Anterior cingulate cortex (tissue), 58 donors: ENCODE measurements around the gene ZNF253.
"Not testable (repeated sequence)": the region's sequence is repeated elsewhere in the genome, so short reads cannot be mapped to it uniquely, and the experiment has no call there.

Source experiments
- DNase-seq, 58 donors: peaks; one replicate each; lab custom pipeline; 2025; lab: John Stamatoyannopoulos, UW

Gene ZNF253

DNA sequence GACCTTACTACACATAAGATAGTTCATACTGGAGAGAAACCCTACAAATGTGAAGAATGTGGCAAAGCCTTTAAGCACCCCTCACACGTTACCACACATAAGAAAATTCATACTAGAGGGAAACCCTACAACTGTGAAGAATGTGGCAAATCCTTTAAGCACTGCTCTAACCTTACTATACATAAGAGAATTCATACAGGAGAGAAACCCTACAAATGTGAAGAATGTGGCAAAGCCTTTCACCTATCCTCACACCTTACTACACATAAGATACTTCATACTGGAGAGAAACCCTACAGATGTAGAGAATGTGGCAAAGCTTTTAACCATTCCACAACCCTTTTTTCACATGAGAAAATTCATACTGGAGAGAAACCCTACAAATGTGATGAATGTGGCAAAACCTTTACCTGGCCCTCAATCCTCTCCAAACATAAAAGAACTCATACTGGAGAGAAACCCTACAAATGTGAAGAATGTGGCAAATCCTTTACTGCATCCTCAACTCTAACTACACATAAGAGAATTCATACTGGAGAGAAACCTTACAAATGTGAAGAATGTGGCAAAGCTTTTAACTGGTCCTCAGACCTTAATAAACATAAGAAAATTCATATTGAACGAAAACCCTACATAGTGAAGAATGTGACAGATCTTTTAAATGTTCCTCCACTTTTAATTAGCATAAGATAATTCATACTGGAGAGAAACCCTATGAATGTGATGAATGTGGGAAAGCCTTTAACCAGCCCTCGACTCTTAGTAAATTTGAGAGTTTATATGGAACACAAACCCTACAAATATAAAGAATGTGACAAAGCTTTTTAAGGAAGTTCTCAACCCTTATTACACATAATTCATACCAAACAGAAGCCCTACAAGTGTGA, 26.6 kb downstream of the ZNF253 start:
- DNase-seq: not testable (repeated sequence)

DNA sequence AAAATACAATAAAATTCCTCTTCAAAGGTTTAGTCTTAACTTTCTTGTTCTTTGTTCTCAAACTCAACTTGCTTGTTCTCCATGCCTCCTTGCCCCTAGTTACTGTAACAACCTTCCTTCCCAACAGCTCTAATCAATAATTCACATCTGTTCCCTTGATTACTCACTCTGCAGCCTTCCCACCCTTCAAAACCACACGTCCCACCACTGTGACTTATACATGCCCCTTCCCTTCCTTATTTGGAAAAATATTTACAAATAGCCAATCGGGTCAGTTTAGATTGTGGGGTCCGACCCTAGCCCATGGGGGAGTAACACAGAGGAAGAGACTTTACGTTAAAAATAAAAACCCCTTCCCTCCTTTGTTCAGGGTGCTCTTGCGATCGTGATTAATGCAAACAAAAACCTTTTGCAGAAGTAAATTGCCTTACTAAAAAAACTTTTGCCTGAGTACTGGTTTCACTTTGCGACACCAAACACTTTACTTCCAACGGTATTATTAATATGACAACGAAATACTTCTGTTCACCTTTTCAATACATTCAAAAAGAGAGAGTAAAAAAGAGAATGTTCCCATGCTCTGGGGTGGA, 34.6 kb downstream of the ZNF253 start:
- DNase-seq: no peak

DNA sequence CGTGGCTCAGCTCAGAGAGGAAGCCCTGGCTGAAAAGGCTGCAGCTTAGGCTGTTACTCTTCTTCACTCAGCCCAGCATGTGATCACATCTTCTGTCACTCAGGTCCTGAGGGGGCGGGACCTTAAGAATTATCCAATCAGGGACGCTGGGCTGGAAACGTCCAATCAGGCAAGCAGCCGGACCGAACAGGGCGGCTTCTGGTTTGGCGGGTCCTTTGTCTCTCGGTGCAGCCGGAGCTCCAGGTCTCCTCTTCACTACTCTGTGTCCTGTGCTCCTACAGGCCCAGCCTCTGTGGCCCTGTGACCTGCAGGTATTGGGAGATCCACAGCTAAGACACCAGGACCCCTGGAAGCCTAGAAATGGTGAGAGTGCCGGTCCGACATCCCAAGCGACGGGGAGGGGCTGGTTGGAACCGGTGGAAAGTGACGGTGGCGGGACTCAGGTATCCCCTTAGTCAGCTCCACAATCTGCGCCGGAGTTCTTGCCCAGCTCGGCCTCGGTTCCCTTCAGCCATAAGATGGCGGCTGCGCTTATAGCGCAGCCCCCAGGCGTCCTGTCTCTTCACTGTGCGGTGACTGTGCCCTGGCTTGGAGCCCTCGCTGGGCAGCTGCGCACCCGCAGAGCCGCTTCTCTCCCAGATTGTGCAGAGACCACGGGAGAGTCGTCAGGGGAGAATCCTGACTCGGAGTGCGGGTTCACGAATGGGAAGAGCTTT, 35.2 kb downstream of the ZNF253 start, which contains the start of gene ZNF93:
Gene ZNF93, plus strand, starts transcription at position 218 of the 716 bp plus-strand sequence. Its CDS starts 143 bp downstream, at position 361.
- DNase-seq: peak; percentile 31 to 95 (median 86)

DNA sequence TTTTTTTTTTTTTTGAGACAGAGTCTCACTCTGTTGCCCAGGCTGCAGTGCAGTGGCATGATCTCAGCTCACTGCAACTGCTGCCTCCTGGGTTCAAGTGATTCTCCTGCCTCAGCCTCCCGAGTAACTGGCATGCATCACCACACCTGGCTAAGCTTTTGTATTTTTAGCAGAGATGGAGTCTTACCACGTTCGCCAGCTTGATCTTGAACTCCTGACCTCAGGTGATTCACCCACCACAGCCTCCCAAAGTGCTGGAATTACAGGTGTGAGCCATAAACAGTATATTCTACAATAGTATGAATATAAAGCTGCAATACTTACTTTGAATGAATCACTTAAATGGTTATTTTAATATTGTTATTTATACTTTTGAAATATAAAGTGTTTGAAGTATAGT, 41.9 kb downstream of the ZNF253 start:
- not testable (repeated sequence) for DNase-seq

DNA sequence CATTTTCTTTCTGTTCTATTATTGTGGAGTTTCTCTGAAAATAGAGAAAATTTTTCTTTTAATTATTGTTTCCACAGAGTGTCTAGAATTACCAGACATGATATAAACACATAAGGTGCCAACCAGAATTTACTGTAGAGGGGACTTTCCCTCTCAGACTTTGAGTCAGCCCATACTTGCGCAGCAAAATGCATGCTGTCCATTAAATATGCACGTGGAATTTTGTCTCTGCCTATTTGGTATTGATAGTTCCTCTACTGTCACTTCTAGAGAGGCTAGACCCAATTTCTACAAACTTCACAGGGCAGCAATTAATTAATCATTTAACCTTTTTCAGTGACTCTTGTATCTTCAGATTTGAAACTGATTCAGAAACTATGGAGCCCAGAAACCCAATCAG, 44.0 kb downstream of the ZNF253 start:
- DNase-seq: no peak

DNA sequence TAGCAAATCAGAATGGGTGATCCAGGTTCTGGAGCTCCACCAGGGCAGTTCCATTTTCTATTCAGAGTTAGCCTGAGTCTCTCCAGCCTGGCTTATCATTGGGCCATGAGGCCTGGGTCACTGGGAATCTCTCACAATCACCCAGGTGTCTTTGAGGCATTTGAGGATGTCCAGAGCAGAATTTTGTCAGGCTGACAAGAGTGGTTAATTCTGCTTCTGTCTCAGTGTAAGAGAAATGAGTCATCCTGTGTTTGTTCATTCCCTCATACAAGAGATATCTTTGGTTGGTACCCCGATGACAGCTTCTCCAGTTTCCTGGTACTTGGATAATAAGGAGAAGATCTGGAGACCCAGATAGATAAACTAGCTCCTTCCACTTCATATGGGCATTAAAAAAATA, 45.5 kb downstream of the ZNF253 start:
- DNase-seq: no peak

DNA sequence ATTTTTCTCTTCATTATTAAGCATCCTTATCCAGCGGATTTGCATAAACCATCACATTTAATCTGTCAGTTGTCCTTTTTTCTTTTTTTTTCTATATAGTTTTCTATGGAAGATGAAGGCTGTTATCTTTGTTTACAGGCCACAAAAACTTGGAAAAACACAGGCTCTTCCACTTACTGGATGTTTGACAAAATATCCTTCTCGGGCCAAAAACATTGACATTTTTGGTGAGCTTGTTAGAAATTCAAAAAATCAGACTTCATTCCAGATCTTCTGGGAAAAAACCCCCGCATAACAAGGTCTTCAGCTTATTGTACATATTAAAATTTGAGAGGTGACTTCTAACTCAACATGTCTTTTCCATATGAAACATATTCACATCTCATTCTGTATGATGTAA, 48.9 kb downstream of the ZNF253 start:
- no peak for DNase-seq

DNA sequence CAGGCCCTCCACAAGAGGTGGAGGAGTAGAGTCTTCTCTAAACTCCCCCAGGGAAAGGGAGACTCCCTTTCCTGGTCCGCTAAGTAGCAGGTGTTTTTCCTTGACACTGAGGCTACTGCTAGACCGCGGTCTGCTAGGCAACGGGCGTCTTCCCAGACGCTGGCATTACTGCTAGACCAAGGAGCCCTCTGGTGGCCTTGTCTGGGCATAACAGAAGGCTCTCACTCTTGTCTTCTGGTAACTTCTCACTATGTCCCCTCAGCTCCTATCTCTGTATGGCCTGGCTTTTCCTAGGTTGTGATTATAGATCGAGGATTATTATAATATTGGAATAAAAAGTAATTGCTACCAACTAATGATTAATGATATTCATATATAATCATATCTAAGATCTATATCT, 64.7 kb downstream of the ZNF253 start:
- DNase-seq: peak in 44 of 58 donors; percentile 0 to 65 (median 6)

DNA sequence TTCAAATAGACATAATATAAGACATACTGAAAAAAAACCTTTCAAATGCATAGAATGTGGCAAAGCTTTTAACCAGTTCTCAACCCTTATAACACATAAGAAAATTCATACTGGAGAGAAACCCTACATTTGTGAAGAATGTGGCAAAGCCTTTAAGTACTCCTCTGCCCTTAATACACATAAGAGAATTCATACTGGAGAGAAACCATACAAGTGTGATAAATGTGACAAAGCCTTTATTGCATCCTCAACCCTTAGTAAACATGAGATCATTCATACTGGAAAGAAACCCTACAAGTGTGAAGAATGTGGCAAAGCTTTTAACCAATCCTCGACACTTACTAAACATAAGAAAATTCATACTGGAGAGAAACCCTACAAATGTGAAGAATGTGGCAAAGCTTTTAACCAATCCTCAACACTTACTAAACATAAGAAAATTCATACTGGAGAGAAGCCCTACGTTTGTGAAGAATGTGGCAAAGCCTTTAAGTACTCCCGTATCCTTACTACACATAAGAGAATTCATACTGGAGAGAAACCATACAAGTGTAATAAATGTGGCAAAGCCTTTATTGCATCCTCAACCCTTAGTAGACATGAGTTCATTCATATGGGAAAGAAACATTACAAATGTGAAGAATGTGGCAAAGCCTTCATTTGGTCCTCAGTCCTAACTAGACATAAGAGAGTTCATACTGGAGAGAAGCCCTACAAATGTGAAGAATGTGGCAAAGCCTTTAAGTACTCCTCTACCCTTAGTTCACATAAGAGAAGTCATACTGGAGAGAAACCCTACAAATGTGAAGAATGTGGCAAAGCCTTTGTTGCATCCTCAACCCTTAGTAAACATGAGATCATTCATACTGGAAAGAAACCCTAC, 68.0 kb downstream of the ZNF253 start:
- DNase-seq: not testable (repeated sequence)

DNA sequence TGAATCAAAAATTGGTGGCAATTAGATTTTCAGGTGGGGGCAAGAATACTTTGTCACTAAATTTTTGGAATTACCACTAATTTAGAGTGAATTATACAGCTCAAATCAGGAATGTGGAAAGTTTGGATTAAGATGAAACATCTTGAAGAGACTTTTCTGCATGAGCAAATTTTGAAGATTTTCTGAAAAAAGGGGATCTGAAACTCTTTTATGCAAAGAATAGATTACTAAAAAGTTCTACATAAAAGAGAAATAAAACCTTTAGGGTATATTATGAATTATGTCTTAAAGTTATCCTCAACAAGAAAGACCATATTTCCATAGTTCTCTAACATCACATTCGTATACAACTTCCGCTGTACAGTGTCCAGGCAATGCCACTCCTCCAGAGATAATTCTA, 71.7 kb downstream of the ZNF253 start:
- DNase-seq: no peak

DNA sequence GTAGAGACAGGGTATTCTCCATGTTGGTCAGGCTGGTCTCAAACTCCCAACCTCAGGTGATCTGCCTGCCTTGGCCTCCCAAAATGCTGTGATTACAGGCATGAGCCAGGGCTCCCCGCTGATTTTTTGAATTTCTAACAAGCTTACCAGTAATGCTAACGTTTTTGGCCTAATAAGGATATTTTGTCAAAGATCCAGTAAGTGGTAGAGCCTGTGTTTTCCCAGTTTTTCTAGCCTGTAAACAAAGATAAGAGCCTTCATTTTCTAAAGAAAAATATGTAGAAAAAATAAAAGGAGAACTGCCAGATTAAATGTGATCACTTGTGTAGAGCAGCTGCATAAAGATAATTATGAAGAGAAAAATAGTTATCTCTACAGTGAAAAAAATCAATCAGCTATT, 72.8 kb downstream of the ZNF253 start:
- no peak for DNase-seq

DNA sequence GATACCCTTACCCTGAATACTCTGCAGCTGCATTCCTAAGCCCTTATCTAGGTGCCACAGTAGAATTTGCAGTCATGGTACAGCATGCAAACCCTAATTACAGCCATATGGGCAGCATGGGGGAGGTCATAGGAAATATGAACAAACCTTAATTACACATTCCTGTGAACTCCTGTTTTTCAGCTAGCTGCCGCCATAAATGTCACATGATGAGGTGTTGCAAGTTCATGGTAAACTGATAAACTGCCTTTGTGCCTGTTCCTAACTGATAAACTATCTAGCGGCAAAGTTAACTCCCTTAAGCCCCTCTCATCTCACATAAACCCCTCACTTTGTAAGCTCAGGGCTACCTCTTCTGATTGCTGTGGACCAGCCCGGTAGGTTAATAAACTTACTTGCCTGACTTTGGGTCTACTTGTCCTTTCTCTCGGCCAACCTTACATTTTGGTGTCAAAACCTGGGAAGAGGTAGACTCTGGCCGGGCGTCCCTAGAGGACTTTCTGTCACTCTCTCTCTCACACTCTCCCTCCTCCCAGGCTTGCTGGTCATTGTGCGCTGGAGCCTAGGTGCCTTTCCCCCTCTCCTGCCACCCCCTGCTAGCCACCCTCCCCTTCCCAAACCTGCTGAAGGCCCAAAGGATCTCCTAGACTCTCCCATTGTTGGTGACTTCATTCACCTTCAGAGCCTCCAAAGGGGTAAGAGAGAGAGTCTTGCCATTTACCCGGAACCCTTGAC, 78.3 kb downstream of the ZNF253 start:
- no peak for DNase-seq
